Fibroblast of the aortic adventitia (primary cell): Measurements from ENCODE around the gene LRRC25. TPM values are rescaled to one million over a fixed set of nuclear protein-coding genes. Genes with fewer than 3 reads are reported as not detected.

Source experiments
- DNase-seq: peaks from one replicate; pipeline ENCODE4 v3.0.0-alpha.2; 2010; ENCODE audit warnings: low read depth
- H3K4me3 ChIP-seq: 2 replicates; pipeline ENCODE4 v1.5.1; 2011; ENCODE audit warnings: low read depth, mild to moderate bottlenecking, control low read depth, low read length, moderate library complexity
- total RNA-seq: library from RNA; depleted of rRNA; stranded (reverse); fragments of >200 nt; gene quantifications from 2 replicates; pipeline ENCODE4 v1.2.3, GENCODE V29; 2012; ENCODE audit warnings: low replicate concordance
- TF ChIP-seq, protein P1 (sequence below): IDR thresholded peaks from 2 replicates; pipeline ENCODE4 v1.5.1; 2011; ENCODE audit warnings: mild to moderate bottlenecking, low read length, control low read depth, inconsistent platforms; ENCODE audit not compliant: insufficient read depth

LRRC25 gene
- total RNA-seq, 1 donor: 0.09 TPM

DNA sequence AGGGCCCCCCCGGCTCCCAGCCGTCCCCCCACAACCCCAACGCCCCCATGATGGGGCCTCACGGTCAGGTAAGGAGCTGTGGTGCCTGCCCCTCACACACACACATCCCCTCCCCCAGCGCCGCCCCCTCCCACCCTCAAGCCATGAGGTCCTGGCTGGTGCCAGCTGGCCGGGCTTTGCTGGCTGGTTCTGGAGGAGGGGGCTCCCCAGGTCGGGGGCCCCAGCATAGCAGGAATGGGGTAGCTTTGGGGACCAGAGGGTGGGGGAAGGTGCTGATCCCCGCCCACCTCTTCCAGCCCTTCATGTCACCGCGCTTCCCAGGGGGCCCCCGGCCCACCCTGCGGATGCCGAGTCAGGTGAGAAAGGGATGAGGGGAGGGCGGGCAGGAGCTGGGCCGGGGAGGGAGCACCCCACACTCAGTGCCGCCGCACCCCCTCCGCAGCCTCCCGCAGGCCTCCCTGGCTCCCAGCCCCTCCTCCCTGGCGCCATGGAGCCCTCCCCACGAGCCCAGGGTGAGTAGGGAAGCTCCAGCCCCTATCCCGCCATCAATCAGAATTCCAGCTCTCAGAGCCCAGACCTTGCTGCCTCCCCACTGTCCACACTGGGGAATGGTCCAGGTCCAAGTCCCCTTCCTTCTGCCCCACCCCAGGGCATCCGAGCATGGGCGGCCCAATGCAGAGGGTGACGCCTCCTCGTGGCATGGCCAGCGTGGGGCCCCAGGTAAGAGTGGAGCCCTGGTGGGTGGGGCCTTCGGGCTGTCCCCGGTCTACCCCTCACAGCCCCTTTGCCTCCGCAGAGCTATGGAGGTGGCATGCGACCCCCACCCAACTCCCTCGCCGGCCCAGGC is 34.2 kb upstream of the LRRC25 start:
- no peak overlapping the region for H3K4me3 ChIP-seq
- TF ChIP-seq, protein P1, sequence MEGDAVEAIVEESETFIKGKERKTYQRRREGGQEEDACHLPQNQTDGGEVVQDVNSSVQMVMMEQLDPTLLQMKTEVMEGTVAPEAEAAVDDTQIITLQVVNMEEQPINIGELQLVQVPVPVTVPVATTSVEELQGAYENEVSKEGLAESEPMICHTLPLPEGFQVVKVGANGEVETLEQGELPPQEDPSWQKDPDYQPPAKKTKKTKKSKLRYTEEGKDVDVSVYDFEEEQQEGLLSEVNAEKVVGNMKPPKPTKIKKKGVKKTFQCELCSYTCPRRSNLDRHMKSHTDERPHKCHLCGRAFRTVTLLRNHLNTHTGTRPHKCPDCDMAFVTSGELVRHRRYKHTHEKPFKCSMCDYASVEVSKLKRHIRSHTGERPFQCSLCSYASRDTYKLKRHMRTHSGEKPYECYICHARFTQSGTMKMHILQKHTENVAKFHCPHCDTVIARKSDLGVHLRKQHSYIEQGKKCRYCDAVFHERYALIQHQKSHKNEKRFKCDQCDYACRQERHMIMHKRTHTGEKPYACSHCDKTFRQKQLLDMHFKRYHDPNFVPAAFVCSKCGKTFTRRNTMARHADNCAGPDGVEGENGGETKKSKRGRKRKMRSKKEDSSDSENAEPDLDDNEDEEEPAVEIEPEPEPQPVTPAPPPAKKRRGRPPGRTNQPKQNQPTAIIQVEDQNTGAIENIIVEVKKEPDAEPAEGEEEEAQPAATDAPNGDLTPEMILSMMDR: no peak
- DNase-seq: no peak

DNA sequence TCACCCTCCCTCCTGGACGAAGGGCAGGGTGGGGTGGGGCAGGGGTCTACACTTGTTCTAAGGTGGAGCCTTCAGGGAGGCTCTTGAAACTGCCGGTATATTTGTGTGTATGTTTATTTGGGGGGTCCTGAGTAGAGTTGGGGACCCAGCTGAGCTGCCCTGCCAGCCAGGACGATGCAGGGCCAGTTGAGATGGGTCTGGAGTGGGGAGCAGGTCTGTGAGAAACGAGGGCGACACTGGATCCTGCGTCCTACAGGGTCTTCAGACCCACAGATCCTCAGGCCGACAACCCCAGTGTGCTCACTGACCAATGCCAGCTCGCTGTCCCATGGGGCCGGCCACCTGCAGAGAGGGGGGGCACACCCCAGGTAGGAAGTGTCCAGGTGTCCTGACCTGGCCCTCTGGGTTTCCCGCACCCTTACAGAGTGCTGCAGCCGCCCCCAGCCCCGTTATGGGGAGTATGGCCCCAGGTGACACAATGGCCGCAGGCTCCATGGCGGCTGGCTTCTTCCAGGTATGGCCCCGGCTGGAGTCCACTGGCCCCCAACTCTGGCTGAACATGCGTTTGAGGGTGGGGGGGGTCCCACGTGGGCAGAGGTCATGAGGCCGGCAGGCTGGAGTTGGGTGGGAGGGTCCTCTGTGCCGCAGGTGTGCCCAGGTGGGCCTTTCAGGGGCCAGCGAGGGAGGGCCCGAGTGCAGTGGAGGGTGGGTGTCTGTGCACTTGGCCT is 33.2 kb upstream of the LRRC25 start:
- H3K4me3 ChIP-seq: no peak overlapping the region
- DNase-seq: no peak
- TF ChIP-seq, protein P1: no peak

DNA sequence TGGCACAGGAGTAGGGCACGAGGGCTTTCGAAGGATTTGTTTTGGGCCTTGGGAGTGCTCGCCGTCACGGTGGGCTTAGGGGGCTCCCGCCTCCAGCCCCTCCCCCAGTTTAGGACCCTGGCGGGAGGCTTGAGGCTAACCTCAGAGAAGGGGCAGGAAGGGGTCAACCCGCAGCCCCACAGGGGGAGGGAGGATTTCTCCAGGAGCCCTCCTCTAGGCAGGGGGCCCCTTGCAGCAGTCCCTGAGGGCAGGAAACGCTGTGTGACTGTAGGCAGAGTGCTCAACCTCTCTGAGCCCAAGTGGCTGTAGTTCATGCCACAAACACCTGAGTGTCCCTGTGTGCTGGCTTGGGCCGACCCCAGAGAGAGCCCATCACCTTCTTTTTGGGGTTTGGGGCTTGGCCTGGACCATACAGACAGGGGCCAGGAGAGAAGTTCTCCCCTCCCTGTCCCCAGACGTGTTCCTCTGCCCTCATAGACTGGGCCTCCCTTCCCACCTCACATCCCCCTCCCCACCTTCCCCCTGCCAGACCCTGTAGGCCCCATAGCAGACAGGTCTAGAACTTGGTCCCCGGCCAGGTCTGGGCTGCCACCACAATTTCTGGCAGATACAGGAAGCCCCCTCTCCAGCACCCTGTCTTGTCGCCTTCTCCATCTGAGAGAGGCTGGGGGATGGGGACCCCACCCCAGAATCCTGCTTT is 32.4 kb upstream of the LRRC25 start:
- TF ChIP-seq, protein P1: no peak
- no peak overlapping the region for H3K4me3 ChIP-seq
- DNase-seq: no peak

DNA sequence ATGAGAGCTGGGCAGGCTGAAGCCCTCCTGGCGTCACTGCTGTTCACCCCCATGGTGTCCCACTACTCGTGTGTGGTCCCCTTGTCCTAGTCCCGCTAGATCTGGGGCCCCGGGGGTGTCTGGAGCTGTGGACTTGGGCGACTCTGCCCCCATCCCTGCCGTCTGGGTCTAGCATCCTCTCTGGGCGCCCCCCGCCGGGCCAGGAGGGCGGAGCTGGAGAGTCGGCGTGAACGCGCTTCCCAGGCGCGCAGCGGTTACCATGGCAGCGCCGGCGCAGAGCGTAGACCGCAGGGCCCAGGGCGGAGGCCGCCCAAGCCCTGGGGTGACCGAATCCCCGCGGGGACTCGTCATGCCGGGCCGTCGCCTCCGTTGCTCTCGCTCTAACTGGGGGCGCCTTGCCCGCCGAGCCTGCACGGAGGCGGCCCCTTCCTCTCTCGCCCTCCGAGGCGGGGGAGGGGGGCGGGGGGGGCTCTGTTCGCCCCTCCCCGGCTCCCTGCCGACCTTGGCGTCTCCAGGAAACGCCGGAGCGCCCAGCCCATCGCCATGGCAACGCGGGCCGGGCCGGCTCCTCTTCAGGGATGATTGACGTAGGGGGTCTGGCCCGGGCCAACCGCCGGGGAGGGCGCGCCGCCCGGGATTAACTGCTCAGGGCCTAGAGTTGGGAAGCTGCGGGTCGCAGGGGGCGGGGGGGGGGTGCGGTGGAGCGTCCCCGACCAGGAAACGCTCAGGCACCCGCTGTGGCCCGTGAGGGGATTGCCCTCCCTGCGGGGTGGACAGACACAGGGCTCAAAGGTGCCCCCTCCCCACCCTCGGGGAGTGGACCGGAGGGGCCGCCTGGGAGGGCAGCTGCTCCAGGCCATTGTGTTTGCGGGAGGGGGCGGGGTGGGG is 31.6 kb upstream of the LRRC25 start:
- TF ChIP-seq, protein P1: no peak
- DNase-seq: peak; percentile 63
- H3K4me3 ChIP-seq: peak overlapping the region; percentile 9

DNA sequence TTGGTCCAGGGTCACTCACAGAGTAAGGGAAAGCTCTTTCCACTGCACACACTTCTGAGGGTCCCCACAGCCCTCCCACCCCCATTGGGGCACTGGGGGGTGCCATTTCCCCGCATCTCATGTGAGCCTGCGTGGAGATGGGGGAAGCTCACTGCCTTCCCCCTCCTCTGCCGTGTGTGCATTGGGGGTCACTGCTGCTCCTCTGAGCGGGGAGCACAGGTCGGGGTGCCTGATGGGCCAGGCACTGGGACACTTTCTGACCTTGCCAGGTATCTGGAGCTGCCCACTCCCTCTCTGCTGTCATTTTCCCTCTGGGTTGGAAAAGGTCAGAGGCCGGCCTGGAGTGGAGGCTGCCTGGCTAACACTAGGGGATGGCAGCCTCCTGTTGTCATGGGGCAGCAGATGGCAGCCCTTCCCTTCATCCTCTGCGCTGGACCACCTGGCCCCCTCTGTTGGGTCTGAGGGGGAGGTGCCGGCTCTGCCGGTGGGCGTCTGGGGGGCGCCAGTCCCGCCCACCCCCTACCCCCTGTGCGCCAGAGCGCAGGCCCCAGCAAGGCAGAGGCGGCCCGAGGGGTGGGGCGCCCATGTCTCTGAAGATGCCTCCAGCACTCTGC is 30.9 kb upstream of the LRRC25 start:
- TF ChIP-seq, protein P1: no peak
- no peak for DNase-seq
- H3K4me3 ChIP-seq: no peak overlapping the region
